Activated naive CD8-positive, alpha-beta T cell (primary cell): ENCODE measurements around the gene RNF224.

Source experiments
- H3K27ac Mint-ChIP-seq: one replicate; pipeline ENCODE4 v1.8.0; 2021; ENCODE audit warnings: mixed read lengths
- H3K27me3 Mint-ChIP-seq: one replicate; pipeline ENCODE4 v1.8.0; 2021; ENCODE audit warnings: mixed read lengths
- H3K36me3 Mint-ChIP-seq: one replicate; pipeline ENCODE4 v1.8.0; 2021; ENCODE audit warnings: mixed read lengths
- H3K4me1 Mint-ChIP-seq: one replicate; pipeline ENCODE4 v1.8.0; 2021; ENCODE audit warnings: low read depth, mixed read lengths
- H3K4me3 Mint-ChIP-seq: one replicate; pipeline ENCODE4 v1.8.0; 2021; ENCODE audit warnings: mild to moderate bottlenecking, mixed read lengths
- H3K9me3 Mint-ChIP-seq: one replicate; pipeline ENCODE4 v1.8.0; 2021; ENCODE audit warnings: low read depth, mixed read lengths

The RNF224 gene

DNA sequence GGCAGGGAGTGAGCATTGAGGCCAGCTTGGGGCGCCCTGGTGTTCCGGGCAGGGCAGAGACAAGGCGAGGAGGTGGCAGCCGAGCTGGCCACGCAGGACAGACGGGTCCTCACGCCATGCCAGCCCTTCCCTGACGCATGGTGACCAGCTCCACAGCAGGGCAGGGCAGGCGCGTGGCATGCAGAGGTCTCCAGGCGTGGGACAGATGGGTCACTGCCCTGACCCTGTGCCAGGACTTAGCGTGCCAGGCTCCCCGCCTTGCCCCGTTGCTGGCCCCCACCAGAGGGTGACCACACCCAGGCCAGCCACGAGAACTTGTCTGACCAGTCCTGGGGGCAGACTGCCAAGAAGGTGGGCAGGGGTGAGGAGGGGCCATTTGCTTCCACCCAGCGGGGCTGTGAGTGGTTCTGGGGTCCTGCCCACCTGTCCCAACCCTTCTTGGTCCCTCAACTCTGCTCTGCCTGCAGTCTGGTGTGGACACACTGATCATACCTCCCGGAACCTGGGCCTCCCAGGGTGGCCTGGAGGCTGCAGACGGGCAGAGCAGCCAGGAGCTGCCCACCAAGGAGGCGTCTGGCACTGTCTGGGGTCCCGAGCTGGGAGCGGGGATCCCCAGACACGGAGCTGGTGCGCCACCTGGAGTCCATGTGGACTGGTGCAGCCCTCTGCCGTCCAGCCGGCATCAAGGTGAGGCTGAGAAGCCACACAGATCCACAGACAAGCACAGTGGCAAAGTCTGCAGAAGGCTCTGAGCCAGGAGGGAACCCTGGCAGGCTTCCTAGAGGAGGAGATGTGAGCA is at the start of gene RNF224:
RNF224 (plus strand) TSS at position 449 of the 799 bp plus-strand sequence. CDS start 834 bp downstream, outside the sequence.
- H3K27ac Mint-ChIP-seq = no peak within 1 kb of the TSS
- H3K4me1 Mint-ChIP-seq = peaks cover 5% of the 10 kb centered on the region
- H3K4me3 Mint-ChIP-seq = no peak within 1 kb of the TSS
- no peaks in the 10 kb centered on the region for H3K36me3 Mint-ChIP-seq
- peaks cover 2% of the 10 kb centered on the region for H3K27me3 Mint-ChIP-seq
- H3K9me3 Mint-ChIP-seq = no peaks in the 10 kb centered on the region

DNA sequence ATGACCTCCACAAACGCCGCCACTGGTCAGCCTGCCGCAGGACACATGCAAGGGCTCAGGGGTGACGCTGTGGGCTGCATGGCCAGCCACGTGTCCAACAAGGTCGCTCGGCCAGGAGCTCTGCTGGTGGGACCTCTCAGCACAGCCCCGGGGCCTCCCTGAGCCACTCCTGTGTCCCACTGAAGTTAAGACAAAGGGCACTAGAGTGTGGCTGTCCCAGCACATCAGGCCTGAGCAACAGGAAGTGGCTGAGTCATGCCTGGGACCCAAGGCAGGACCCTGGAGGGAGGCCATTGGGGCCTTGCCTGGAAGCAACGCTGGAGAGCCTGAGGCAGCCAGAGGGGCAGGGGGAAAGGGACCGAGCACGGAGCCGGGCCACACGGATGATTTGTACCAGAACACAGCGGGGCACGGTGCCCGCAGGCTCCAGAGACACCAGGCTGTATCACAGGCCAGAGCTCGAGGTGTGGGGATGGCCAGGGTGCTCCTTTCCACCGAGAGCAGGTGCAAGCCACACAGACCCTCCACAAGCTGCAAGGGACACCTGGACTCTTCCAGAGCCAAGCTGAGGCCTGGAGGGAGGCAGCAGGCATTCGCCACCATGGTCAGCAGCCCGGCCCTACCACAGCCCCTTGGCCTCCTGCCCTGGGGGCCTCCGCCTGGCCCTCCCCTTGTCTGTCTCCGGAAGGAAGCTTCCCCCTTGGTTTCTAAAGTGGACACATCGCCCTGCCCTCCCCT is 48.9 kb upstream of the RNF224 start:
- Mint-ChIP-seq H3K9me3 (no peaks in the 10 kb centered on the region), H3K4me3 (no peak overlapping the region), H3K4me1 (no peaks in the 10 kb centered on the region), H3K27me3 (no peaks in the 10 kb centered on the region), H3K27ac (no peak overlapping the region), H3K36me3 (no peaks in the 10 kb centered on the region)

DNA sequence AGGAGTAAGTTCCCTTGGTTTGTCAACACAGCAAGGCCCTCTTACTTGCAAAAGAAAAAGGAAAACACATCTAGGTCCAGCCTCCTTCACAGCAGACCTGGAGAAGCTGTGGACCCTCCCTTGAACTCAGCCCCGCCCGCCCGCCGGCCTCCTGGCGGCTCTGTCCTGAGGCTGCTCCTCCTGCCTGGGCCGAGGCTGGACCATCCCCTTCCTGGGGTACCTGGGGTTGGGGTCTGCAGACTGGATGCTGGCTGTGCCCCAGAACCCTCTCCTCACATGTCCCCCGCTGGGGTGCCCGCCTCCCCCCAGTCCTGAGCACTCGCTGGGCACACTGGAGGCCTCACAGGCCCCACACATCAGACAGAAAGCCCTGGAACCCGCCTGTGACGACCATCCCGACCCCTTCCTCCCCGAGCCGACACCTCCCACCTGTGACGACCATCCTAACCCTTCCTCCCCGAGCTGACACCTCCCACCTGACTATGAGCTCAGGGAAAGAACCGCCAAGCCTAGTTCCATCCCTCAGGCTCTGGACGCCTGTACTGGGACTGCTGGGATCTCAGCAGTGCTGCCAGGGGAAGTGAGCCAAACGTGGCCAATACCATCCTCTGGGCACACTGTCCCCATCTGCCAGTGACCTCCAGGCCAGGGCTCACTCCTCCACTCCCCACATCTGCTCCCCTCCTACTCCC is 48.2 kb upstream of the RNF224 start:
- H3K4me3 Mint-ChIP-seq = no peak overlapping the region

DNA sequence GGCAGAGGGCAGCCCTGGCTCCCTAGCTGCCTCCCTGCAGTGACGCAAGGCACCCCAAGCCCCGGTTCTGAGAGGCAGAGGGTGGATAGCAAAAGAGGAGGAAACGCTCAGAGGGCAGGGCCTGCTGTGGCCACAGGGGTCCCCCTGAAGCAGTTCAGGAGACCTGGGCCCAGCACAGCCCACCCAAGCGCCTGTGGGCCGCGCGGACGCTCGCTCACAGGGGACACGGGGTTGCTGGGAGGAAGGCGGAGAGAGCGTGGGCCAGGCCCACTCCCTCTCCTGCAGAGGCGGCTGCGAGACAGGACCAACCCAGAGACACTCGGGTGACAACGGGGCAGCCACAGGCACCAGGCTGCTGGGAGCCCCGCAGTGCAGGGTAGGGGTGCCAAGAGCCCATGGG is 47.5 kb upstream of the RNF224 start:
- Mint-ChIP-seq H3K9me3 (no peaks in the 10 kb centered on the region), H3K27me3 (no peaks in the 10 kb centered on the region), H3K27ac (no peak overlapping the region), H3K4me1 (no peaks in the 10 kb centered on the region), H3K36me3 (no peaks in the 10 kb centered on the region), H3K4me3 (no peak overlapping the region)

More for the DNA sequence above, 48.2 kb upstream of the RNF224 start:
- Mint-ChIP-seq H3K4me1 (no peaks in the 10 kb centered on the region), H3K27ac (no peak overlapping the region), H3K36me3 (no peaks in the 10 kb centered on the region), H3K9me3 (no peaks in the 10 kb centered on the region), H3K27me3 (no peaks in the 10 kb centered on the region)

DNA sequence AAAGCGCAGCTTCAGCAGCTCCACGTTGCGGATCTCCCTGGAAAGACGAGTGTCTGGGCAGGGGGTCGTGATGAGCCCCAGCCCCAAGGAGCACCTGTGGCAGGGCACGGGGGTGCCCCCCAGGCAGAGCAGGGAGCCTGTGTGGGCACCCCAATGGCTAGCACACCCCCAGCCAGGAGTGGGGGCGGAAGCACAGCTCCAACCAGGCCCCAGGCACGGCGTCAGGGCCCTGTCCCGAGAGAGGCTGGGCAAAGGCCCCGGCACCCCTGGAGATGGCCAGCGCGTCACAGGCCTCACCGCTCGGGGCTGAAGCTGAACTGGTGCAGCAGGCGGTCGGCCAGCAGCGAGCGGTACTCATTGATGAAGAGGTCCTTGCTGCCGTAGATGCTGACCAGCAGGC is 46.8 kb upstream of the RNF224 start:
- Mint-ChIP-seq H3K36me3 (no peaks in the 10 kb centered on the region), H3K27ac (no peak overlapping the region)

DNA sequence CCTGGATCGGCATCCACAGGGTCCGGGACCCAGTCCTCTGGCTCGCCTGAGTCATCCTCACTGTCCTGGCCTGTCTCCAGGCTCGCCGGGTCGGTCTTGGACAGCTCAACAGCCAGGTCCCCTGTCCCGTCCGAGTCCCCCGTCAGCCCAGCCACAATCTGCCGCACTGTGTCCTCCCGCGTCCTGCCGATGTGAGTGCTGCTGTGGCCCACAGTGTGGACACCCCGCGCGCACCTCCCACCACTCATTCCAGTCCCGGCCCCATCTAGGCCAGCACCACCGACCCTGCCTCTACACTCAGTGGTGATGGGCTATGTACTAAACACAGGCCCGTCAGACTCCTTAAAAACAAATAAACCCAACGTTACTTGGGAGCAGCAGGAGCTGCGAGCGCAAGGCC is 45.6 kb upstream of the RNF224 start:
- H3K9me3 Mint-ChIP-seq = no peaks in the 10 kb centered on the region
- H3K27ac Mint-ChIP-seq = no peak overlapping the region
- peaks cover 2% of the 10 kb centered on the region for H3K4me1 Mint-ChIP-seq
- H3K36me3 Mint-ChIP-seq = no peaks in the 10 kb centered on the region
- H3K4me3 Mint-ChIP-seq = no peak overlapping the region
- H3K27me3 Mint-ChIP-seq = no peaks in the 10 kb centered on the region

More for the DNA sequence above, 46.8 kb upstream of the RNF224 start:
- Mint-ChIP-seq H3K9me3 (no peaks in the 10 kb centered on the region), H3K4me3 (no peak overlapping the region), H3K4me1 (no peaks in the 10 kb centered on the region), H3K27me3 (no peaks in the 10 kb centered on the region)

DNA sequence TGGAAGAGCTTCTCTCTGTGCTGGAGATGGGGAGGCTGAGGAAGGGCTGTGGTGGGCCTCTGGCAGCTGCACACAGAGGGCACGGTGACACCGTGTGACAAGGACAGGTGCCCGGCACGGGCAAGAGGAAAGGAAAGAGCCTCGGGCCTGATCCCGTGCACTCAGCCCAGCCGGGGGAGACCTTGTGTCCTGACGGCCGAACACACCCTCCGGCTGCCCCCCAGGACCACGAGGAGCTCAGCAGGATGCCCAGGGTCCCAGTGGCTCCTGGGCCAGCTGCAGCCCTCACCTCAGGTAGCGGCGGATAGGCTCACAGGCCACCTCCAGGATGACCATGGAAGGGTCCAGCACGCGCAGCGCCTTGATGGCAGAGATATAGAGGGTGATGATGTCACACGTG is 44.5 kb upstream of the RNF224 start:
- peaks cover 11% of the 10 kb centered on the region for H3K4me1 Mint-ChIP-seq
- no peak overlapping the region for H3K27ac Mint-ChIP-seq
- no peaks in the 10 kb centered on the region for H3K36me3 Mint-ChIP-seq
- no peak overlapping the region for H3K4me3 Mint-ChIP-seq
- H3K9me3 Mint-ChIP-seq = no peaks in the 10 kb centered on the region
- no peaks in the 10 kb centered on the region for H3K27me3 Mint-ChIP-seq

DNA sequence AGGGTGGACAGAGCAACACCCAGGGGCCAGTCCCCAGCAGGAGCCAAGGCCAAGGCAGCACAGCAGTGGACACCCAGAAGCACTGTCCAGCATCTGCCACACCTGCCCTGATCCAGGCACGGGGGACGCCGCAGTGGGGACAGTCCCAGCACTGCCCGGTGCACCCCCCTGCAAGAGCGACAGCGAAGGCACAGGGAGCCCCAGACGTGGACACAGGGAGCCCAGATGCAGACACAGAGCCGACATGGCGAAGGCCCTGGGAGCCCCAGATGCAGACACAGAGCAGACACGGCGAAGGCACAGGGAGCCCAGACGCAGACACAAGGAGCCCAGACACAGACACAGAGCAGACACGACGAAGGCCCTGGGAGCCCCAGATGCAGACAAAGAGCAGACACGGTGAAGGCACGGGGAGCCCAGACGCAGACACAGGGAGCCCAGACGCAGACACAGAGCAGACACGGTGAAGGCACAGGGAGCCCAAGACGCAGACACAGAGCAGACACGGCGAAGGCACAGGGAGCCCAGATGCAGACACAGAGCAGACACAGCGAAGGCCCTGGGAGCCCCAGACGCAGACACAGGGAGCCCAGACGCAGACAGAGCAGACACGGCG is 43.2 kb upstream of the RNF224 start:
- peaks cover 16% of the 10 kb centered on the region for H3K4me1 Mint-ChIP-seq
- no peak overlapping the region for H3K27ac Mint-ChIP-seq
- no peaks in the 10 kb centered on the region for H3K36me3 Mint-ChIP-seq
- no peak overlapping the region for H3K4me3 Mint-ChIP-seq
- H3K27me3 Mint-ChIP-seq = no peaks in the 10 kb centered on the region
- no peaks in the 10 kb centered on the region for H3K9me3 Mint-ChIP-seq

DNA sequence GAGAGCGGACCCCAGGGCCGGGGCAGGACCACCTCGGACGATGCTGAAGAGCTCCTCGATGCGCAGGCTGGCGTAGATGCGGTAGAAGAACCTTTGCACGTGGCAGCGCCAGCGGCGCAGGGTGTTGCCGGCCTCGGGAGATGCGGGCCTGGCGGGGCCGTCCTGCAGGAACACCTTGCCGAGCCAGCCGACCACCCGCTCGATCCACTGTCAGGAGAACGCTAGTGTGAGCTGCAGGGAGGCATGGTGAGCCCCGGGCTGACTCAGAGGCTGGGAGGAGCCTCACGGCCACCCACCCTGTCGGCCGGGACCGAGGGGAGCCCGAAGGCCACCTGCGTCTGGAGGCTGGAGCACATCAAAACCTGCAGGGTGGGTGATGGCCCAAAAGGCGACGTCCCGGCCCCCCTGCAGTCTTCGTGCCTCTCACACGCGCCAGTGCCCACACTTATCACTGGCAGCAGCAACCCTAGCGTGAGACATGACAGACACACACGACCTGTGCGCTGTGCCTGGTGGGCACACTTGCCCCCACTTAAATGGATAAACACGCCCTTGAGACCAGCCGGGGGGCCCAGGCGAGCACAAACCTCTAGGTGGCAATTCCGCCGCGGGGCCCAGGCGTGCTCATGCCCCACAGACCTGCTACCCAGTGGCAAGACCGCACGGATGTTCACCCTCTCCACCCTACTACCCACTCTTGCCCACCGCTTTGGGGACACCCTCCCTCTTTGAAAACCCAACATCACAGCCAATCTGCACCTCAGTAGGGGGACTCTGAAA is 42.2 kb upstream of the RNF224 start:
- Mint-ChIP-seq H3K36me3 (no peaks in the 10 kb centered on the region), H3K4me1 (peaks cover 18% of the 10 kb centered on the region), H3K9me3 (no peaks in the 10 kb centered on the region), H3K27me3 (no peaks in the 10 kb centered on the region), H3K27ac (no peak overlapping the region), H3K4me3 (peak overlapping the region; percentile 13)

DNA sequence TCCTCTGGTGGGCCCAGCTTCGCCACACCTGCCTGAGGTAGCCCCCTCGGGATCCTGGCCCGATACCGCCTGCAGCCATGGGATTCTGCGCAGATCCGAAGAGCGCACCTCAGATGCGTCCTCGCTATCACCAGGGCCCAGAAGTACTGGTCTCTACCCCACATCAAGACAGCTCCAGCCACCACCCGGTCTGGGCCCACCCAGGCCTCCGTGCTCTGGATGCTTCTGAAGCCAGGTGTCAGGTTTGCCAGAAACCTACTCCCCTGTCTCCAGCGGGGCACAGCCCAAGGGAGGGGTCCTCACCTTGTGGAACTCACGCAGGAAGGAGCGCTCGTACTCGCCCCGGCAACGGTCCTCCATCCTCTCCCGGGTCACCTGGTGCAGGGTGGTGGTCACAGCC is 41.4 kb upstream of the RNF224 start:
- H3K27ac Mint-ChIP-seq = no peak overlapping the region
- peaks cover 22% of the 10 kb centered on the region for H3K4me1 Mint-ChIP-seq
- H3K27me3 Mint-ChIP-seq = no peaks in the 10 kb centered on the region
- H3K4me3 Mint-ChIP-seq = no peak overlapping the region
- H3K9me3 Mint-ChIP-seq = no peaks in the 10 kb centered on the region
- no peaks in the 10 kb centered on the region for H3K36me3 Mint-ChIP-seq

DNA sequence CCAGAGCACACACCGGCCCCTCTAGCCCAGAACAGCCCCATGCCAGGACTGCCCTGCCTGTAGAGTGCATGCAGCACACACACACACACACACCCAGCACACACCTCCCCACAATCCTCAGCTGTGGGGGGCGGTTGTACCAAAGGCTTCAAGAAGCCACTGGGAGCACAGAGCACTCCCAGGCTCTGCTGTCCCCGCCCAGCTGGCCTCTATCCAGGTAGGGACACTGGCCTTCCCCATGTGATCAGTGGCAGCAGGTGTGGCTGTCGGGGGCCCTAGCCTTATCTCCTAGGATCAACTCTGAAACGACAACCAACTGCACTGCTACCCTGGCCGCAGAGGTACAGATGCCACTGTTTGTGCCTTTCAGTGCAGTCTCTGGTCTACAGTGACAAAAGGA is 40.9 kb upstream of the RNF224 start:
- Mint-ChIP-seq H3K36me3 (no peaks in the 10 kb centered on the region), H3K27ac (no peak overlapping the region), H3K4me1 (peaks cover 22% of the 10 kb centered on the region), H3K27me3 (no peaks in the 10 kb centered on the region), H3K4me3 (peak overlapping the region; percentile 90), H3K9me3 (no peaks in the 10 kb centered on the region)

DNA sequence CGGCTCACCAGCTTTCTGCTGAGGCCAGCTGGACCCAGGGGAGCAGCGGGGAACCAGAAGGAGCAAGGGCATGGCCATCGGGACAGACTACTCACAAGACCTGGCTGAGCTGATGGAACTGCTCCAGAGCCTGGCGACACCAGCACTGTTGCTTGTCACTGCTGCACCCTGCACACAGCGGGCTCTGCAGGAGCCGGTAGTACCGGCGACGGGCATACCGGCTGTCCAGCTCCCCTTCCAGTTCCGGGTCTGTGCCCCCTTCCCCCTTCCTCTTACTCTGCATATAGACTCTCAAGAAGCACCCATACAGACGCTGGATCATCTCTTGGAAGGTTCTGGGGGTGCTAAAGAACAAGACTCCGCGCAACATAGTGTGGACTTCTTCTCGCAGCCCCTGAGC is 39.9 kb upstream of the RNF224 start:
- no peaks in the 10 kb centered on the region for H3K36me3 Mint-ChIP-seq
- H3K4me3 Mint-ChIP-seq = peak overlapping the region; percentile 90
- peaks cover 22% of the 10 kb centered on the region for H3K4me1 Mint-ChIP-seq

DNA sequence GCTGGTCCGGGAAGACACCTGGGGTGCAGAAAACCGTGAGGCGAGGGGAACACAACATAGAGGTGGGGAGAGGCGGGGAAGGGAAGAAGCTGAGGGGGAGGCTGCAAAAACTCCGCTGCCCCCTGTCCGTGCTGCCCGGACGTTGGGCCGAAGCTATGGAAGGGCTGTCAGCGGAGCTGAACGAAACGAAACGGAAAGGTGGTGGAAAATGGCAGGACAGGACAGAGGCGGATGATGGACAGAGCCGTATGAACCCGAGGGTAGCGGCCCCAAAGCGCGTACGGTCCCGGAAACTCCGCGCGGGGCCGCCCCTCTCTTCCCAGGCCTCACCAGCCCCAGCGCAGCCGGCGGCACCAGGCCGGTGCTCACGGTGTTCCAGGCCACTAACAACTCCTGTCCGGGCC is 39.2 kb upstream of the RNF224 start:
- no peaks in the 10 kb centered on the region for H3K27me3 Mint-ChIP-seq
- no peaks in the 10 kb centered on the region for H3K9me3 Mint-ChIP-seq
- H3K27ac Mint-ChIP-seq = peak overlapping the region; percentile 76
- H3K4me1 Mint-ChIP-seq = peaks cover 22% of the 10 kb centered on the region
- peak overlapping the region; percentile 90 for H3K4me3 Mint-ChIP-seq
- H3K36me3 Mint-ChIP-seq = no peaks in the 10 kb centered on the region

More for the DNA sequence above, 39.9 kb upstream of the RNF224 start:
- Mint-ChIP-seq H3K27ac (peak overlapping the region; percentile 83), H3K9me3 (no peaks in the 10 kb centered on the region), H3K27me3 (no peaks in the 10 kb centered on the region)
